ENCODE measurements around the gene C1QTNF12.

The C1QTNF12 gene

GRCh38 chr1:1215080-1215676 is 31.3 kb downstream of the C1QTNF12 start:
- Histone ChIP-seq H3K4me1 (ENCODE audit: control insufficient read depth, insufficient read depth, low read length) (no peaks in the 10 kb centered on the region), H3K27ac (ENCODE audit: low read depth, low read length) (no peak overlapping the region), H3K27me3 (ENCODE audit: control insufficient read depth, insufficient read depth, low read length) (peaks cover 2% of the 10 kb centered on the region), H3K9ac (ENCODE audit: low read length) (no peak overlapping the region), H3K4me3 (ENCODE audit: low read length) (no peak overlapping the region), H3K36me3 (ENCODE audit: control insufficient read depth, insufficient read depth, low read length) (peaks cover 17% of the 10 kb centered on the region)

- no peak within 1 kb of the TSS for H3K27ac ChIP-seq (ENCODE audit: low read depth, low read length)
- peaks cover 2% of the 10 kb centered on the region for H3K27me3 ChIP-seq (ENCODE audit: control insufficient read depth, insufficient read depth, low read length)
- no peaks in the 10 kb centered on the region for H3K4me1 ChIP-seq (ENCODE audit: control insufficient read depth, insufficient read depth, low read length)
- peak within 1 kb of the TSS; percentile 8 for H3K4me3 ChIP-seq (ENCODE audit: low read length)
- H3K36me3 ChIP-seq (ENCODE audit: control insufficient read depth, insufficient read depth, low read length), result peaks cover 12% of the 10 kb centered on the region
- H3K9ac ChIP-seq (ENCODE audit: low read length), result no peak within 1 kb of the TSS
These were observed 32.9 kb downstream of the C1QTNF12 start, which contains the start of gene TNFRSF4 for GRCh38 chr1:1213345-1214265. Gene TNFRSF4, minus strand, starts transcription at chr1:1214153. Its CDS starts 26 bp downstream, at chr1:1214127.

GRCh38 chr1:1212780-1213344 is 33.7 kb downstream of the C1QTNF12 start:
- Histone ChIP-seq H3K27ac (ENCODE audit: low read depth, low read length) (no peak overlapping the region), H3K9ac (ENCODE audit: low read length) (no peak overlapping the region), H3K4me1 (ENCODE audit: control insufficient read depth, insufficient read depth, low read length) (peaks cover 3% of the 10 kb centered on the region), H3K4me3 (ENCODE audit: low read length) (peak overlapping the region; percentile 41), H3K36me3 (ENCODE audit: control insufficient read depth, insufficient read depth, low read length) (peaks cover 8% of the 10 kb centered on the region), H3K27me3 (ENCODE audit: control insufficient read depth, insufficient read depth, low read length) (peaks cover 2% of the 10 kb centered on the region)

- no peak overlapping the region for H3K4me3 ChIP-seq (ENCODE audit: low read length)
- peaks cover 7% of the 10 kb centered on the region for H3K27me3 ChIP-seq (ENCODE audit: control insufficient read depth, insufficient read depth, low read length)
- H3K27ac ChIP-seq (ENCODE audit: low read depth, low read length), result no peak overlapping the region
- peaks cover 8% of the 10 kb centered on the region for H3K36me3 ChIP-seq (ENCODE audit: control insufficient read depth, insufficient read depth, low read length)
- no peak overlapping the region for H3K9ac ChIP-seq (ENCODE audit: low read length)
- peaks cover 3% of the 10 kb centered on the region for H3K4me1 ChIP-seq (ENCODE audit: control insufficient read depth, insufficient read depth, low read length)
These were observed 34.7 kb downstream of the C1QTNF12 start for GRCh38 chr1:1211541-1212441.

GRCh38 chr1:1210726-1211540 is 35.6 kb downstream of the C1QTNF12 start:
- H3K27ac ChIP-seq (ENCODE audit: low read depth, low read length), result no peak overlapping the region
- H3K9ac ChIP-seq (ENCODE audit: low read length), result no peak overlapping the region
- H3K36me3 ChIP-seq (ENCODE audit: control insufficient read depth, insufficient read depth, low read length), result peaks cover 3% of the 10 kb centered on the region
- H3K4me1 ChIP-seq (ENCODE audit: control insufficient read depth, insufficient read depth, low read length), result peaks cover 5% of the 10 kb centered on the region
- H3K27me3 ChIP-seq (ENCODE audit: control insufficient read depth, insufficient read depth, low read length), result peaks cover 15% of the 10 kb centered on the region
- H3K4me3 ChIP-seq (ENCODE audit: low read length), result no peak overlapping the region

GRCh38 chr1:1208713-1209433 is 37.6 kb downstream of the C1QTNF12 start:
- peak overlapping the region; percentile 32 for H3K4me3 ChIP-seq (ENCODE audit: low read length)
- peaks cover 26% of the 10 kb centered on the region for H3K27me3 ChIP-seq (ENCODE audit: control insufficient read depth, insufficient read depth, low read length)
- no peak overlapping the region for H3K9ac ChIP-seq (ENCODE audit: low read length)
- no peaks in the 10 kb centered on the region for H3K36me3 ChIP-seq (ENCODE audit: control insufficient read depth, insufficient read depth, low read length)
- H3K27ac ChIP-seq (ENCODE audit: low read depth, low read length), result no peak overlapping the region
- H3K4me1 ChIP-seq (ENCODE audit: control insufficient read depth, insufficient read depth, low read length), result peaks cover 5% of the 10 kb centered on the region

GRCh38 chr1:1207571-1207892 is 39.0 kb downstream of the C1QTNF12 start:
- Histone ChIP-seq H3K9ac (ENCODE audit: low read length) (no peak overlapping the region), H3K27me3 (ENCODE audit: control insufficient read depth, insufficient read depth, low read length) (peaks cover 24% of the 10 kb centered on the region), H3K36me3 (ENCODE audit: control insufficient read depth, insufficient read depth, low read length) (no peaks in the 10 kb centered on the region), H3K4me3 (ENCODE audit: low read length) (no peak overlapping the region), H3K4me1 (ENCODE audit: control insufficient read depth, insufficient read depth, low read length) (peaks cover 5% of the 10 kb centered on the region), H3K27ac (ENCODE audit: low read depth, low read length) (no peak overlapping the region)

- H3K27me3 ChIP-seq (ENCODE audit: control insufficient read depth, insufficient read depth, low read length), result peaks cover 24% of the 10 kb centered on the region
- peaks cover 5% of the 10 kb centered on the region for H3K4me1 ChIP-seq (ENCODE audit: control insufficient read depth, insufficient read depth, low read length)
- H3K27ac ChIP-seq (ENCODE audit: low read depth, low read length), result no peak overlapping the region
- H3K9ac ChIP-seq (ENCODE audit: low read length), result no peak overlapping the region
- H3K4me3 ChIP-seq (ENCODE audit: low read length), result no peak overlapping the region
- H3K36me3 ChIP-seq (ENCODE audit: control insufficient read depth, insufficient read depth, low read length), result no peaks in the 10 kb centered on the region
These were observed 39.5 kb downstream of the C1QTNF12 start for GRCh38 chr1:1206966-1207531.

GRCh38 chr1:1206376-1206965 is 40.1 kb downstream of the C1QTNF12 start, which contains the start of gene TNFRSF18:
Gene TNFRSF18, minus strand, starts transcription at chr1:1206592. Its CDS starts 21 bp downstream, at chr1:1206571.
- H3K4me3 ChIP-seq (ENCODE audit: low read length), result peak within 1 kb of the TSS; percentile 21
- no peak within 1 kb of the TSS for H3K27ac ChIP-seq (ENCODE audit: low read depth, low read length)
- H3K27me3 ChIP-seq (ENCODE audit: control insufficient read depth, insufficient read depth, low read length), result peaks cover 24% of the 10 kb centered on the region
- no peaks in the 10 kb centered on the region for H3K36me3 ChIP-seq (ENCODE audit: control insufficient read depth, insufficient read depth, low read length)
- H3K9ac ChIP-seq (ENCODE audit: low read length), result no peak within 1 kb of the TSS
- H3K4me1 ChIP-seq (ENCODE audit: control insufficient read depth, insufficient read depth, low read length), result peaks cover 5% of the 10 kb centered on the region

- Histone ChIP-seq H3K4me1 (ENCODE audit: control insufficient read depth, insufficient read depth, low read length) (peaks cover 5% of the 10 kb centered on the region), H3K27me3 (ENCODE audit: control insufficient read depth, insufficient read depth, low read length) (peaks cover 24% of the 10 kb centered on the region), H3K36me3 (ENCODE audit: control insufficient read depth, insufficient read depth, low read length) (no peaks in the 10 kb centered on the region), H3K9ac (ENCODE audit: low read length) (no peak overlapping the region), H3K4me3 (ENCODE audit: low read length) (peak overlapping the region; percentile 21), H3K27ac (ENCODE audit: low read depth, low read length) (no peak overlapping the region)
These were observed 40.6 kb downstream of the C1QTNF12 start for GRCh38 chr1:1205769-1206375.

Measured in rectal smooth muscle tissue (tissue), 1 donor.